Cardiac muscle cell (in vitro differentiated cells and primary cell): ENCODE results near the gene NRGN. TPM values are rescaled to one million over a fixed set of nuclear protein-coding genes. Genes with fewer than 3 reads are reported as not detected.
A peak's percentile ranks its signal among the peaks of the same experiment; 100 is the strongest.

ENCODE experiments used
- DNase-seq, 2 donors: peaks; one replicate each; pipeline versions ENCODE4 v3.0.0 to v3.0.0-alpha.2; 2010 to 2017; ENCODE audit warnings: low read depth in 1 of 2, low spot score in 1 of 2
- H3K27ac ChIP-seq: fragments of 200-600 bp; sonication (generic); 2 replicates; pipeline ENCODE4 v1.5.1; 2016
- H3K27me3 ChIP-seq: fragments of 200-600 bp; sonication (generic); 2 replicates; pipeline ENCODE4 v1.6.0; 2016; ENCODE audit warnings: control low read depth
- H3K36me3 ChIP-seq: fragments of 200-600 bp; sonication (generic); 2 replicates; pipeline ENCODE4 v1.5.1; 2016; ENCODE audit warnings: control low read depth
- H3K4me1 ChIP-seq: fragments of 200-600 bp; sonication (generic); 2 replicates; pipeline ENCODE4 v1.8.1; 2017; ENCODE audit warnings: low read depth, mild to moderate bottlenecking, mixed run types
- H3K4me3 ChIP-seq: fragments of 200-600 bp; sonication (generic); 2 replicates; pipeline ENCODE4 v1.5.1; 2016; ENCODE audit warnings: mild to moderate bottlenecking
- H3K9me3 ChIP-seq: fragments of 200-600 bp; sonication (generic); 2 replicates; pipeline ENCODE4 v1.5.1; 2017; ENCODE audit warnings: low read depth, mild to moderate bottlenecking, control low read depth
- polyA plus RNA-seq: library from polyadenylated mRNA; unstranded; fragments of >200 nt; fragmentation: Nextera tagmentation; extraction: Ambion mirVana; gene quantifications from 2 replicates; pipeline ENCODE4 v1.2.1, GENCODE V29; 2016
- total RNA-seq: library from RNA; depleted of rRNA; stranded (reverse); fragments of >200 nt; gene quantifications from 2 replicates; pipeline ENCODE4 v1.2.3, GENCODE V29; 2016
- TF ChIP-seq, protein P1 (sequence below): IDR thresholded peaks from 2 replicates; pipeline ENCODE4 v1.5.1; 2012; ENCODE audit warnings: low read depth, mild to moderate bottlenecking, low read length

NRGN gene
- total and polyA plus RNA-seq, 2 experiments from 2014 or later, result 1.1 to 2.1 TPM

DNA sequence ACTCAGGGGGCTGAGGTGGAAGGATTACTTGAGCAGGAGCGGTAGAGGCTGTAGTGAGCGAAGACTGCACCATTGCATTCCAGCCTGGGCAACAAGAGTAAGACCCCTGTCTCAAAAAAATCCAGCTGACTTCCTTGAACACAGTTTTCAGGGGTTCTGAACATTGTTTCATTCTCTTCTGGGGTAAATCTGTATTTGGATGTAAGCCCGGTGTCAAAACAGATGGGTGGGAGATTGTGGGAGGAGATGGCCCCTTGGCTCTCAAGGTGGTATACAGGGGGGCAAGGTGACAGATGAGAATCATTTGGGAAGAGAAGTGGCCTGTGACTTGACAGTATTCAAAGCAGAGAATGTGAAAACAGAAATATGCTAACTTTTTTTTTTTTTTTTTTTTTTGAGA is 17.6 kb downstream of the NRGN start:
- DNase-seq, result no peak
- no peaks in the 10 kb centered on the region for H3K36me3 ChIP-seq
- peaks cover 98% of the 10 kb centered on the region for H3K27me3 ChIP-seq
- H3K27ac ChIP-seq, result no peak overlapping the region
- H3K9me3 ChIP-seq, result no peaks in the 10 kb centered on the region
- no peak overlapping the region for H3K4me3 ChIP-seq
- H3K4me1 ChIP-seq, result peaks cover 14% of the 10 kb centered on the region
- TF ChIP-seq, protein P1, sequence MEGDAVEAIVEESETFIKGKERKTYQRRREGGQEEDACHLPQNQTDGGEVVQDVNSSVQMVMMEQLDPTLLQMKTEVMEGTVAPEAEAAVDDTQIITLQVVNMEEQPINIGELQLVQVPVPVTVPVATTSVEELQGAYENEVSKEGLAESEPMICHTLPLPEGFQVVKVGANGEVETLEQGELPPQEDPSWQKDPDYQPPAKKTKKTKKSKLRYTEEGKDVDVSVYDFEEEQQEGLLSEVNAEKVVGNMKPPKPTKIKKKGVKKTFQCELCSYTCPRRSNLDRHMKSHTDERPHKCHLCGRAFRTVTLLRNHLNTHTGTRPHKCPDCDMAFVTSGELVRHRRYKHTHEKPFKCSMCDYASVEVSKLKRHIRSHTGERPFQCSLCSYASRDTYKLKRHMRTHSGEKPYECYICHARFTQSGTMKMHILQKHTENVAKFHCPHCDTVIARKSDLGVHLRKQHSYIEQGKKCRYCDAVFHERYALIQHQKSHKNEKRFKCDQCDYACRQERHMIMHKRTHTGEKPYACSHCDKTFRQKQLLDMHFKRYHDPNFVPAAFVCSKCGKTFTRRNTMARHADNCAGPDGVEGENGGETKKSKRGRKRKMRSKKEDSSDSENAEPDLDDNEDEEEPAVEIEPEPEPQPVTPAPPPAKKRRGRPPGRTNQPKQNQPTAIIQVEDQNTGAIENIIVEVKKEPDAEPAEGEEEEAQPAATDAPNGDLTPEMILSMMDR, result no peak

DNA sequence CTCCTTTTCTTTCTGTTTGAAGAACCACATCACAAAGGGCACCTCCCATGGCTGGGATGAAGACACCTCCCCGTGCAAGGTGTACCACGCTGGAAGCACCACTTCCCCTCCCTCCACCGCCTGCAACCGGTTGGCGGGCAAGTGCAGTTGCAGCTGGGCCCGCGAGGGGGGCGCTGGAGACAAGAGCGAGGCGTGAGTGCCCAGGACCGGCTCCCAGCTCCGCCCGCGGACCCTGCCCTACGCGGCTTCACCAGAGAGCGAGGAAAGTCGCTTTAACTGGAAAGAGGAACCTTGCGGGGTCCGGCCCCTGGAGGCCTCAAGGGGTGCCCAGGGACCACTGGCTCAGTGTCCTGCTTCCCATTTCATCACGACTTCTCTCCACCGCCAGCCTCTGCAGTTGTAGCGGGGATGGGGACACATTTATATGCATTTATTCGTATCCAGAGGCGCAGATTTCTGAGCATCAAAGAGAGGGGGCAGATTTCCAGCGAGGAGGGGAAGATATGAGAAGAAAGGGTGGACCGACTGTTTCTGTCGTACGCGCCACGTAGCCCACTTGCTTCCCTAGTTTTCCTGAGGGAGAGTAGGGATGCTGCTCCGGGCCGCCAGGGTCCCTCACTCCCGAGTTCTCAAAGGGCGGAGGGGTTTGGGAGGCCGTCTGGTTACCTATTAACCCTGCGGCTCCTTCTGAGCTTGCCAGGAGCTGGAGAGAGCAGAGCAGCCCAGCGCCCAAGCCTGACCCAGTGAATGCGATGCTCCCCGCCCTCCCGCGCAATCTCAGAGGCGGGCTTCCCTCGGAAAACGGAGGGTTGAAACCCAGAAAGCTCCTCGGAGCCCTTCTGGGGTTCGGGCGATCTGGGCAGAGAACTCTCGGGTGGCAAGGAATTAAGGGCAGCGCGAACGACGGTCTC is 18.9 kb downstream of the NRGN start:
- H3K27me3 ChIP-seq, result peaks cover 93% of the 10 kb centered on the region
- TF ChIP-seq, protein P1, result peak; percentile 80
- DNase-seq, result peak; percentile 73 to 91
- H3K36me3 ChIP-seq, result no peaks in the 10 kb centered on the region
- H3K4me1 ChIP-seq, result peaks cover 19% of the 10 kb centered on the region
- no peak overlapping the region for H3K27ac ChIP-seq
- no peaks in the 10 kb centered on the region for H3K9me3 ChIP-seq
- peak overlapping the region; percentile 21 for H3K4me3 ChIP-seq

DNA sequence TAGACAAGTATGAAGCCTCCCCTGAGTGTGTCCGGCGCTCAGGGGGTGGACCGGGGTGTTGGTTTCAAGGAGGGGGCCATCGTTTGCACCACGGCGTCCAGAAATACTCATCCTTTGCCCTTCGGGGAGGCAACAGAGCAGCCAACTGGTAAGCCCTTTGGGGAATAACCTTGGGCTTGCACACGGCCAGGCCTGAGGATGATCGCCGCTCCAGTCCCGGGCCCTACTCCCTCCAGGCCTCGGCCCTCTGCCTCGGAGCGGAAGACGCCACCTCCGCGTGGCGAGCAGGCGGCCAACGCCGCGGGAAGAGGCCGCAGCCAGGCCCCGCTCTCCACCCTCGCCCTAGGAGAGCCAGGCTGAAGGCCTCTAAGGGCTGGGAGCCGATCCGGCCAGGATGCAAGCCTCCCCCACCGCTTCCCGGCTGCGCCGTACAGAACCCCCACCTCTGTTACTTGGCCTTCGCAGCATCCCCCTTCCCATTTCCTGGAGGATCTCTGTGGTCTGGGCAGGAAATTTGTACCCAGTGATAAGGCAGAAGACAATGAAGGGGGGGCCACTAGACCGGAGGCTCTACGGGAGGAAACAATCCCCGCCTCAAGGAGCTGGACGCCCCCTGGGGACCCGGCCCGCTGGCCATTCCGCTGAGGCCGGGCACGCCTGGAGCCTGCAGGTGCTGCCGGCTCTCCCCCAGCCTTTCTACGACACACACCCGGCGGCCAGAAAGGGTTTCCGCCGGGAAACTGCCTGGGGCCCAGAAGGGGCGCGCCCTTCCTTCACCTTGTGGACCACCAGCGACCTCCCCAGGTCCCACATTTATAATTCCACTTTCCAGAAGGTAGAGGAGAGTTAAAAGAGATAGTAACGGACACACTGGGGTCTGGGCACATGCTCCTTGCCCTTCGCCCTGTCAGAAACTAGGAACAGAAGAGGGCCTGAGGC is 19.8 kb downstream of the NRGN start:
- no peak overlapping the region for H3K27ac ChIP-seq
- peaks cover 19% of the 10 kb centered on the region for H3K4me1 ChIP-seq
- H3K27me3 ChIP-seq, result peaks cover 84% of the 10 kb centered on the region
- no peak overlapping the region for H3K4me3 ChIP-seq
- H3K36me3 ChIP-seq, result no peaks in the 10 kb centered on the region
- no peaks in the 10 kb centered on the region for H3K9me3 ChIP-seq
- TF ChIP-seq, protein P1, result no peak
- peak; percentile 22 to 68 for DNase-seq

DNA sequence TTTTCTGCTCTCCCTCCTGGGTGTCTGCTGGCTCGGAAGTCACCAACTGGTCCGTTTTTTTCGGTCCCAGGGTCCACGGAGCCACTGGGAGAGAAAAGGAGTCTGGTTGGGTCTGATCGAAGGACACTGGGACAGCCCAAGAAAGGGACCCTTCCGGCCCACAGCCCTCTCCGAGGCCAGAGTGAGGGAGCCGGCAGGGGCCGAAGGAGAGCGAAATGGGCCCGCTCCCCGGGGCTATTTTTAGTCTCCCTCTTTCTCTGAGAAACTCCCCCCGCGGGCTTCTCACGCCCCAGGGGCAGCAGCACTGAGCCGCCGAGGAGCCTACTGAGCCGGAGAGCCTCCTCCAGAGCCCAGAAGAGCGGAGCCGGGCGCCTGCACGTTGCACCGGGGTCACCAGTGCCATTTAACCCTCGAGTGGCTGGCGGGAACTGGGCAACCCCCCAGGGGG is 20.5 kb downstream of the NRGN start:
- peak in 1 of 2 donors; percentile 51 for DNase-seq
- Histone ChIP-seq H3K4me3 (no peak overlapping the region), H3K27me3 (peaks cover 78% of the 10 kb centered on the region), H3K4me1 (peaks cover 19% of the 10 kb centered on the region), H3K9me3 (no peaks in the 10 kb centered on the region), H3K36me3 (peaks cover 2% of the 10 kb centered on the region), H3K27ac (no peak overlapping the region)
- TF ChIP-seq, protein P1, result no peak

DNA sequence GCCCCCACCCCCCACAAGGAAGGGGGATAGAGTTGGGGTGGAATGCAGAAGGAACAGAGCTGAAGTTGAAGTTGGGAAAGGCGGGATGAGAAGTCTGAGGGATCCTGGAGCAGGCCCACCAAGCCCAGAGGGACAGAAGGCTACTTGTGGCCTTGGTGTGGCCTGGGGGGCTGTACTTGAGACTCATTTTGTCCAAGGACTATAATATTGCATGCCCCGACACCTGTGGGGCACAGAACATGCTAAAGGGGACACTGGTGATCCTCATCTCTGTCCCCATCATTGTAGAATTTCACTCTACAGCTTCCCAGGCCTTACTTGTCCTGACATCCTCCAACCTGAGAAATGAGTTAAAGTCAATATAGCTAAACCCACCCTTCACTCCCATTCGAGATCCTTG is 21.1 kb downstream of the NRGN start:
- H3K9me3 ChIP-seq, result no peaks in the 10 kb centered on the region
- no peak overlapping the region for H3K4me3 ChIP-seq
- H3K36me3 ChIP-seq, result peaks cover 2% of the 10 kb centered on the region
- no peak overlapping the region for H3K27ac ChIP-seq
- no peak for DNase-seq
- TF ChIP-seq, protein P1, result no peak
- peaks cover 73% of the 10 kb centered on the region for H3K27me3 ChIP-seq
- peaks cover 19% of the 10 kb centered on the region for H3K4me1 ChIP-seq
